Calu3 (cell line): ENCODE measurements around the gene NUPR1. TPM values are rescaled to one million over a fixed set of nuclear protein-coding genes. Genes with fewer than 3 reads are reported as not detected.

ENCODE experiments used
- BruUV-seq: library from RNA; stranded (reverse); fragments of 400-500 nt; replicated peaks from 2 replicates; lab custom pipeline; 2021; lab: Mats Ljungman, UMichigan
- CTCF ChIA-PET: fragments of 300-600 bp; sonication (Branson Sonifier 250); formaldehyde crosslinking; loops from one replicate; lab custom pipeline; 2022; ENCODE audit warnings: antibody characterized with exemption; lab: Charles Lee
- DNase-seq: peaks from one replicate; pipeline ENCODE4 v3.0.0; 2022
- H3K27ac Mint-ChIP-seq: one replicate; pipeline ENCODE4 v1.8.0; 2022; ENCODE audit warnings: mixed read lengths; ENCODE audit not compliant: unreplicated experiment
- H3K27me3 Mint-ChIP-seq: one replicate; pipeline ENCODE4 v1.8.0; 2022; ENCODE audit warnings: mixed read lengths; ENCODE audit not compliant: unreplicated experiment
- H3K36me3 Mint-ChIP-seq: one replicate; pipeline ENCODE4 v1.8.0; 2022; ENCODE audit warnings: mild to moderate bottlenecking, moderate library complexity, mixed read lengths; ENCODE audit not compliant: insufficient read depth, unreplicated experiment
- H3K4me1 Mint-ChIP-seq: one replicate; pipeline ENCODE4 v1.8.0; 2022; ENCODE audit warnings: mild to moderate bottlenecking, low read depth, mixed read lengths; ENCODE audit not compliant: unreplicated experiment
- H3K4me3 Mint-ChIP-seq: one replicate; pipeline ENCODE4 v1.8.0; 2022; ENCODE audit warnings: mild to moderate bottlenecking, low read depth, moderate library complexity, mixed read lengths; ENCODE audit not compliant: unreplicated experiment
- H3K9me3 Mint-ChIP-seq: one replicate; pipeline ENCODE4 v1.8.0; 2022; ENCODE audit warnings: low read depth, mixed read lengths; ENCODE audit not compliant: unreplicated experiment
- CTCF ChIP-seq: fragments of 200-600 bp; IDR thresholded peaks from one replicate; pipeline ENCODE4 v1.8.0; 2022; ENCODE audit warnings: antibody characterized with exemption; ENCODE audit not compliant: unreplicated experiment
- intact Hi-C: fragments of 100-400 bp; cut with micrococcal nuclease; formaldehyde crosslinking; loops from one replicate; pipeline ENCODE4 v1.10.0; 2022; ENCODE audit not compliant: unreplicated experiment
- total RNA-seq: library from RNA; stranded (reverse); gene quantifications from 2 replicates; pipeline ENCODE4 v1.2.3, GENCODE V29; 2022

NUPR1 gene
- total RNA-seq, 1 experiment from 2014 or later, result 0.73 TPM

GRCh38 chr16:28543072-28543471 is 4.3 kb upstream of the NUPR1 start:
- Mint-ChIP-seq H3K27ac (no peak overlapping the region), H3K4me3 (no peak overlapping the region), H3K9me3 (no peaks in the 10 kb centered on the region), H3K36me3 (no peaks in the 10 kb centered on the region), H3K27me3 (peaks cover 9% of the 10 kb centered on the region), H3K4me1 (no peaks in the 10 kb centered on the region)
- intact Hi-C loops, result no loop called here
- CTCF ChIA-PET, result interaction anchor here (0.5 kb wide), 1 partner anchor 437 kb away, joined by 5 read pairs; no protein-coding TSS in a partner anchor
- no peak for TF ChIP-seq CTCF
- no TSS peak for BruUV-seq
- DNase-seq, result peak; percentile 15

- no TSS peak for BruUV-seq
- no peak for DNase-seq
- no peaks in the 10 kb centered on the region for H3K36me3 Mint-ChIP-seq
- no peaks in the 10 kb centered on the region for H3K4me1 Mint-ChIP-seq
- H3K27me3 Mint-ChIP-seq, result peaks cover 5% of the 10 kb centered on the region
- CTCF ChIA-PET, result interaction anchor here (0.5 kb wide), 1 partner anchor 437 kb away, joined by 5 read pairs; no protein-coding TSS in a partner anchor
- H3K27ac Mint-ChIP-seq, result no peak overlapping the region
- H3K4me3 Mint-ChIP-seq, result no peak overlapping the region
- intact Hi-C loops, result no loop called here
- H3K9me3 Mint-ChIP-seq, result no peaks in the 10 kb centered on the region
- no peak for TF ChIP-seq CTCF
Measured at GRCh38 chr16:28542646-28543045, 3.9 kb upstream of the NUPR1 start.

- H3K4me1 Mint-ChIP-seq, result no peaks in the 10 kb centered on the region
- H3K36me3 Mint-ChIP-seq, result no peaks in the 10 kb centered on the region
- BruUV-seq, result no TSS peak
- intact Hi-C loops, result no loop called here
- TF ChIP-seq CTCF, result no peak
- no peak overlapping the region for H3K4me3 Mint-ChIP-seq
- no peaks in the 10 kb centered on the region for H3K27me3 Mint-ChIP-seq
- H3K27ac Mint-ChIP-seq, result no peak overlapping the region
- CTCF ChIA-PET, result interaction anchor here (0.6 to 1.0 kb wide), 2 partner anchors 10 to 50 kb away, joined by 6 to 7 read pairs; no protein-coding TSS in a partner anchor
- no peak for DNase-seq
- no peaks in the 10 kb centered on the region for H3K9me3 Mint-ChIP-seq
Measured at GRCh38 chr16:28540346-28540745, 1.6 kb upstream of the NUPR1 start.

GRCh38 chr16:28537964-28538732 is 626 bp downstream of the NUPR1 start:
- Mint-ChIP-seq H3K9me3 (no peaks in the 10 kb centered on the region), H3K36me3 (no peaks in the 10 kb centered on the region), H3K4me1 (peaks cover 2% of the 10 kb centered on the region), H3K27ac (no peak overlapping the region), H3K4me3 (no peak overlapping the region), H3K27me3 (no peaks in the 10 kb centered on the region)
- CTCF ChIA-PET, result no interaction called here
- intact Hi-C loops, result no loop called here
- no peak for DNase-seq
- no TSS peak for BruUV-seq
- TF ChIP-seq CTCF, result no peak
